ENCODE results near the gene KIAA0513. TPM values are rescaled to one million over a fixed set of nuclear protein-coding genes. Genes with fewer than 3 reads are reported as not detected.
"Not testable (repeated sequence)": the region's sequence is repeated elsewhere in the genome, so short reads cannot be mapped to it uniquely, and the experiment has no call there.

Gene KIAA0513
- polyA plus RNA-seq, 5 donors, result 4.6 to 9.3 (median 5.6) TPM

GRCh38 chr16:85107083-85107482 is 79.5 kb downstream of the KIAA0513 start:
- DNase-seq, result no peak

GRCh38 chr16:85107532-85107931 is 79.9 kb downstream of the KIAA0513 start:
- DNase-seq, result no peak

- DNase-seq, result no peak
These were observed 82.5 kb downstream of the KIAA0513 start for GRCh38 chr16:85110105-85110504.

GRCh38 chr16:85111184-85111583 is 83.6 kb downstream of the KIAA0513 start:
- DNase-seq, result no peak

- no peak for DNase-seq
These were observed 84.8 kb downstream of the KIAA0513 start, which contains the start of gene CIBAR2 for GRCh38 chr16:85112364-85112763. CIBAR2 (minus strand) TSS chr16:85112472; CDS start chr16:85112352, 120 bp downstream.

- no peak for DNase-seq
These were observed 85.7 kb downstream of the KIAA0513 start for GRCh38 chr16:85113168-85113733.

- DNase-seq, result no peak
These were observed 86.3 kb downstream of the KIAA0513 start for GRCh38 chr16:85113913-85114312.

- peak in 1 of 2 donors; percentile 82 for DNase-seq
These were observed 87.4 kb downstream of the KIAA0513 start for GRCh38 chr16:85114909-85115567.

- no peak for DNase-seq
These were observed 89.8 kb downstream of the KIAA0513 start for GRCh38 chr16:85117418-85117817.

GRCh38 chr16:85120006-85120340 is 92.4 kb downstream of the KIAA0513 start:
- no peak for DNase-seq

- DNase-seq, result not testable (repeated sequence)
These were observed 95.8 kb downstream of the KIAA0513 start for GRCh38 chr16:85123441-85123840.

- DNase-seq, result peak; percentile 81 to 82
These were observed 96.5 kb downstream of the KIAA0513 start for GRCh38 chr16:85123891-85124635.

- DNase-seq, result no peak
These were observed 97.2 kb downstream of the KIAA0513 start for GRCh38 chr16:85124636-85125346.

- no peak for DNase-seq
These were observed 98.2 kb downstream of the KIAA0513 start for GRCh38 chr16:85125570-85126393.

GRCh38 chr16:85126394-85126704 is 98.8 kb downstream of the KIAA0513 start:
- no peak for DNase-seq

GRCh38 chr16:85126705-85127378 is 99.2 kb downstream of the KIAA0513 start:
- DNase-seq, result peak in 1 of 2 donors; percentile 42

GRCh38 chr16:85127379-85127723 is 99.8 kb downstream of the KIAA0513 start:
- DNase-seq, result no peak

- no peak for DNase-seq
These were observed 100.7 kb downstream of the KIAA0513 start for GRCh38 chr16:85128079-85128837.

GRCh38 chr16:85129876-85130704 is 102.5 kb downstream of the KIAA0513 start:
- DNase-seq, result no peak

GRCh38 chr16:85130705-85131028 is 103.1 kb downstream of the KIAA0513 start:
- no peak for DNase-seq
